Measurements from ENCODE around the gene SIGLEC15.

- TF ChIP-seq CTCF (IDR thresholded peaks at IDR 0.05) = no peak
- TF ChIP-seq POLR2A (IDR thresholded peaks at IDR 0.05) = no peak
- no peak for TF ChIP-seq EP300 (IDR thresholded peaks at IDR 0.05)
Observed at GRCh38 chr18:45793264-45793965, 32.1 kb upstream of the SIGLEC15 start.

Data from stomach (tissue), 4 donors.